ENCODE data around the gene CALHM1.
A peak's percentile ranks its signal among the peaks of the same experiment; 100 is the strongest.
"Not testable (repeated sequence)": the region's sequence is repeated elsewhere in the genome, so short reads cannot be mapped to it uniquely, and the experiment has no call there.

CALHM1 gene

DNA sequence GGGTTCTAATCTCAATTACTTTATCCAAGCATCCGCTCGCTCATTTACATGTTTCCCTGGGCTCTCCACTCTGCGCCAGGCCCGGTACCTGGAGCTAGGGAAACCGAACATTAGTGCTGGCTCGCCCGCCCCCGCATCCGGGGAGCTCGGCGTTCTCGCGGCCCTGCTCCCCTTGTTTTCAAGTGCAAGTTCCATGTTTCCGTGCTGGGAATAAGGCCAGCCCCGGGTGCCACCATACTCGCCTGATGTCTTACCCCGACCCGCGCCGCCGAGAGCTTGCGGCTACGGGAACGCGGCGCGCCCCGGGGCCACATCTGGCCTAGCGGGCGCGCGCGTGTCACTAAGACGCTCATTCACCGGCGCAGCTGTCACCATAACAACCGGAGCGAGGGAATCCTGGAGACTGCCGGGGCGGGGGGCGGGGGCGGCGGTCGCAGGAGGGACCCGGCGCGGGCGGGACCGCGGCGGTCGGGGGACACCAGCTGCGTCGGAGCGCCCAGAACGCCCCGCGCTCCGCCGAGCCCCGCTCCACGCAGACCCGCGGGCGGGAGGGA lies 34.7 kb upstream of the CALHM1 start, which contains the start of gene NEURL1:
Gene NEURL1 (plus strand): TSS at position 344 of the 554 bp plus-strand sequence. CDS start 683 bp downstream, outside the sequence.
- Mint-ChIP-seq H3K27me3 (peaks cover 54% of the 10 kb centered on the region), H3K36me3 (ENCODE audit: low read depth) (no peaks in the 10 kb centered on the region), H3K9me3 (no peaks in the 10 kb centered on the region), H3K4me1 (ENCODE audit: low read depth) (peaks cover 26% of the 10 kb centered on the region), H3K4me3 (peak within 1 kb of the TSS; percentile 76), H3K27ac (no peak within 1 kb of the TSS)

DNA sequence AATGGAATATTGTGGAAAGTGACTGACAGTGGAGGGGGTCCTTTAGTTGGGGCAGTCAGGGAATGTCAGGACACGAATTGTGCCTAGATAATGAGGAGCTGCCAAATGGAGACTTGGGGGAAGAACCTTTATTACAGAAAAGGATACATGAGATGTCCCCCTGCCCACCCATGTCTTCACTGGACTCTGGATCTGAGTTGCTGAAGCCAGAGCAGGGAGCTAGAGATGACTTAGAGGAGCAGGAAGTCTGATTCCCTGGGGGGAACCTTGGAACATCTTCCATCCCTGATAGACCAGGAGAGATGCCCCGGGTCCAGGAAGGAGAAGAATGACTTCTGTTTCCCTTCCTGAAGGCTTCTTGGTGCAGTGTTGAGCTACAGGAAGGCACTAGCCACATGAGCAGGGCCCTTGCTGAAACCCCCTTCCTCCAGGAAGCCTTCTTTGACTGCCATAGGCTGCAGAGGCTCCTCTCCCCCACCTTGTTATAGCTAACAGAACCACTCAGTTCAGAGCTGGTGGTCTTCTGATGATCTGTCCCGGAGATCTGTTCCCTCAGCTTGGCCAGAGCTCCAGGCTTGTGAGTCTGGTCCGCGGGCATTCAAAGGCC lies 34.1 kb upstream of the CALHM1 start:
- H3K9me3 Mint-ChIP-seq: no peaks in the 10 kb centered on the region
- H3K27ac Mint-ChIP-seq: no peak overlapping the region
- peaks cover 52% of the 10 kb centered on the region for H3K27me3 Mint-ChIP-seq
- peak overlapping the region; percentile 76 for H3K4me3 Mint-ChIP-seq
- H3K4me1 Mint-ChIP-seq (ENCODE audit: low read depth): peaks cover 26% of the 10 kb centered on the region
- no peaks in the 10 kb centered on the region for H3K36me3 Mint-ChIP-seq (ENCODE audit: low read depth)

DNA sequence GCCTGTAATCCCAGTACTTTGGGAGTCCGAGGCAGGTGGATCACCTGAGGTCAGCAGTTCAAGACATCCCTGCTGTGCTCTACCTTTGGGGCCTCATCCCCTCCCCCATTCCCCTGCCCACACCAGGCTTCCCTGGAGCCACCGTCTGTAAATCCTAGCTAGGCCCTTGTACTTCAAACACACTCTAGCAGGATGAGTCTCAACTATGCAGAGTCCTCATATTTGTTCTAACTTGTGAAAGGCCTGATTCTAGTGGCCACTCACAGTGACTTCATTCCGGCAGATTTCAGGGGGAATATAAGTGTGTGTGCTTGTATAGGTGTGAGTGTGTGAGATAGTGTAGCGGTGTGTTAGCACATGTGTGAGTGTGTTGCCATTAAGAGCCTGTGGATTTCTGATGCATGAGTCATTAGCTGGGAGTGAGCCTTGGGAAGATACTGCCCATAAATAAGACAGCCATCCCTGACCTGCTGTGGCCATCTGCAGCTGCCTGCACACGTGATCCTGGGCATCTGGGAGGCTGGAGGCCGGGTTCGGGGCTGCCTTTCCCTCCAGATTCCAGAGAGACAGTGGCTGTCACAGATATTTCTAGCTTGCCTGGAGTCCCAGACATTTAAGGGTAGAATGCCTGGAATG lies 33.1 kb upstream of the CALHM1 start:
- peaks cover 42% of the 10 kb centered on the region for H3K27me3 Mint-ChIP-seq
- H3K4me1 Mint-ChIP-seq (ENCODE audit: low read depth): peaks cover 26% of the 10 kb centered on the region
- no peak overlapping the region for H3K27ac Mint-ChIP-seq
- no peaks in the 10 kb centered on the region for H3K9me3 Mint-ChIP-seq
- H3K36me3 Mint-ChIP-seq (ENCODE audit: low read depth): no peaks in the 10 kb centered on the region
- no peak overlapping the region for H3K4me3 Mint-ChIP-seq

- Mint-ChIP-seq H3K36me3 (ENCODE audit: low read depth) (no peaks in the 10 kb centered on the region), H3K4me3 (no peak overlapping the region), H3K27me3 (peaks cover 36% of the 10 kb centered on the region), H3K4me1 (ENCODE audit: low read depth) (peaks cover 26% of the 10 kb centered on the region), H3K9me3 (no peaks in the 10 kb centered on the region), H3K27ac (no peak overlapping the region)
Observed at GRCh38 chr10:103490986-103491314, 32.2 kb upstream of the CALHM1 start.

DNA sequence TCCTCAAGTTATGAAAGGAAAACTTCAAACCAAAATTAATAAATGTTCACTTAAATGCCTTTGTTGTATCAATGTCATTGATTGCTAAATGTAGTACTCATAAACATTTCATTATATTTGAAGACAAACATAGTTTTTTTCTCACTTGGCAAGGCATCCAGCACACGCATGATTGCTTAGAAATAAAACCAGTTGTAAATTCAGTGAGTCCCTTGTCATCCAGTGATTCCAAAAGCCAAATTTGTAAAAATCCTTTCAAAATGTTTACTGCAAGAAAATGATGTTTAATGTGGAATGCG lies 28.7 kb upstream of the CALHM1 start:
- peaks cover 15% of the 10 kb centered on the region for H3K4me1 Mint-ChIP-seq (ENCODE audit: low read depth)
- H3K27me3 Mint-ChIP-seq: peaks cover 9% of the 10 kb centered on the region
- no peak overlapping the region for H3K27ac Mint-ChIP-seq
- no peaks in the 10 kb centered on the region for H3K36me3 Mint-ChIP-seq (ENCODE audit: low read depth)
- H3K9me3 Mint-ChIP-seq: no peaks in the 10 kb centered on the region
- no peak overlapping the region for H3K4me3 Mint-ChIP-seq

DNA sequence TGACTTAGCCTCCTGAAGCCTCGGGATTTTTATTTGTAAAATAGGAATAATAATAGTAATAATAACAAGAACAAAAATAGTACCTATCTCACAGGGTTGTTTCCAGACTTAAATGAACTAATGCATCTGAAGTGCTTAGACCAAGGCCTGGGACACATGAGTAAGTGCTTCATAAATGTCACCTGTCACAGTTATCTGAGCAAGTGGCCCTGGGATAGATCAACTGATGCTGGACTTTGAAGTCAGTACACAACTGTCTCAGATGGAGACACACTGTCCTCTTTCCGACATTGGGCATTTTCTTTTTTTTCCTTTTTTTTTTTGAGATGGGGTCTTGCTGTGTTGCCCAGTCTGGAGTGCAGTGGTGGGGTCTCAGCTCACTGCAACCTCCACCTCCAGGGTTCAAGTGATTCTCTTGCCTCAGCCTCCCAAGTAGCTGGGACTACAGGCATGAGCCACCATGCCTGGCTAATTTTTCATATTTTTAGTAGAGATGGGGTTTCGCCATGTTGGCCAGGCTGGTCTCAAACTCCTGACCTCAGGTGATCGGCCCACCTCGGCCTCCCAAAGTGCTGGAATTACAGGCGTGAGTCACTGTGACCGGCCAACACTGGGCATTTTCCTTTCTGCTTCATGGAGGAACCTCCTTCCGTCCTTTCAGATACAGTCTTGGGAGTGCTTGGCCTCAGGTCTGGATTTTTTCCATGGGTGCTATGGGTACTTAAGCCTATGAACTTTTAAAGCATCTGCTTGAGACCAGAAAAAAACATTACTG lies 28.1 kb upstream of the CALHM1 start:
- H3K27me3 Mint-ChIP-seq; H3K9me3 Mint-ChIP-seq; H3K27ac Mint-ChIP-seq; H3K4me3 Mint-ChIP-seq; H3K36me3 Mint-ChIP-seq (ENCODE audit: low read depth): not testable (repeated sequence)
- peaks cover 15% of the 10 kb centered on the region for H3K4me1 Mint-ChIP-seq (ENCODE audit: low read depth)

DNA sequence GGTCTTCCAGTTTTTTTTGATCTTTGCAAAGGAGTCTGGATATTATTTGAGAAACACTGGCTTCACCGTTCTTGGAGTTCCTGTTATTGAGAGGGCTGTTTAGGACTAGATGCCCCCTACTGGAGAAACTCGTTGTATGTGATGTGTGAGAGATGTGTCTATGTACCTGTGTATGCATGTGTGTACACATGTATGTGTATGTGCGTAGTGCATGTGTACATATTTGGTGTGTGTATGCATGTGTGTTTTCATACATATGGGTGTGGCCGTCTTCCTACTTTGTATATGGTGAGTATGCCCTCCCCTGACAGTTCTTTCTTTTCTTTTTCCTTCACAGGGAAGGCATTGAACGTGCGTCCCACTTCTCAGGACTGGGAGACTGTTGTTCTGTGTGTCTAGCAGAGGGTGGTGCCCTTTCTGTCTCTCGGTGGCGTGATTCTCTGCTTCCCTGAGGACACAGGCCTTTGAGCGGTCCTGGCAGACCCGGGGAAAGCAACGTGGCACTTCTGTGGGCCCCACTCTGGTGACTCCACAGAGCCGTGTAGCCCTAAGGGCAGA lies 23.4 kb upstream of the CALHM1 start:
- Mint-ChIP-seq H3K4me1 (ENCODE audit: low read depth) (no peaks in the 10 kb centered on the region), H3K36me3 (ENCODE audit: low read depth) (no peaks in the 10 kb centered on the region), H3K4me3 (no peak overlapping the region), H3K27me3 (no peaks in the 10 kb centered on the region), H3K9me3 (no peaks in the 10 kb centered on the region), H3K27ac (no peak overlapping the region)

- H3K27ac Mint-ChIP-seq: no peak overlapping the region
- H3K36me3 Mint-ChIP-seq (ENCODE audit: low read depth): no peaks in the 10 kb centered on the region
- no peaks in the 10 kb centered on the region for H3K4me1 Mint-ChIP-seq (ENCODE audit: low read depth)
- no peaks in the 10 kb centered on the region for H3K27me3 Mint-ChIP-seq
- no peak overlapping the region for H3K4me3 Mint-ChIP-seq
- no peaks in the 10 kb centered on the region for H3K9me3 Mint-ChIP-seq
Observed at GRCh38 chr10:103480521-103480920, 21.8 kb upstream of the CALHM1 start.

GRCh38 chr10:103479135-103479534 lies 20.4 kb upstream of the CALHM1 start, which contains the start of gene CALHM3:
TSS of gene CALHM3 (minus strand) at chr10:103479240. CDS start at chr10:103479032, 208 bp downstream.
- Mint-ChIP-seq H3K36me3 (ENCODE audit: low read depth) (no peaks in the 10 kb centered on the region), H3K27me3 (no peaks in the 10 kb centered on the region), H3K27ac (no peak within 1 kb of the TSS), H3K4me1 (ENCODE audit: low read depth) (no peaks in the 10 kb centered on the region), H3K4me3 (no peak within 1 kb of the TSS), H3K9me3 (no peaks in the 10 kb centered on the region)

GRCh38 chr10:103478671-103479070 lies 20.0 kb upstream of the CALHM1 start:
- Mint-ChIP-seq H3K27ac (no peak overlapping the region), H3K27me3 (no peaks in the 10 kb centered on the region), H3K4me1 (ENCODE audit: low read depth) (no peaks in the 10 kb centered on the region), H3K36me3 (ENCODE audit: low read depth) (no peaks in the 10 kb centered on the region), H3K9me3 (no peaks in the 10 kb centered on the region), H3K4me3 (no peak overlapping the region)

DNA sequence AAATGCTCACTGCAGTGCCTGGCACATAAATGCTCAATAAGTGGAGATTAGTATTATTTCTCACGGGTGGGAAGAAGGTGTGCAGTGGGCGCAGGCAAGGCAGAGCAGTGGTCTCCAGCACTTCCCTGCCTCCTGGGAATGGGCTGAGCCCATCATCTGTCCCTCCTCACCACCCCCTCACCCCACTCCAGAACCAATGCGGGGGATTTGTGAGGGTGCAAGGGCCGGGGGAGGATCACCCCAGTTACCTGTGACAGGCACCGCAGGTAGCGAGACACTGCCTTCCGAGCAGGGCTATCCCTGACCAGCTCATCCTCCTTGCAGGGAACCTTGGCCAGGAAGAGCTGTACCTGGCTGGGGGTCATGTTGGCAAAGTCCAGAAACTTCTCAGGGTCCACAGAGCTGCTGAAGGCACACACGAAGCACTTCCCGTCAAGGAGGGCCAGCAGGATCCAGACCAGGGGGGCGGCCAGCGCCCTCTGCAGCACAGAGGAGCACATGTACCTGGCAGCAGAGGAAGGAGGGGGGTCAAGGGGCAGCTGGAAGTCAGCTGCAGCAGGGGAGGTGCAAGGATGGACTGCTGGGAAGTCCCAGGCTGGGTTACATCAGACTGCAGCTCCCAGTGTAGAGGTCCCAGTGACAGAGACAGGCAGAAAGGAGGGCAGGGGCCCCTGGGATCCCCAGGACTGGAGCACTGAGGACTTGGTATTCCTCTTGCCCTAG lies 17.5 kb upstream of the CALHM1 start:
- Mint-ChIP-seq H3K27me3 (no peaks in the 10 kb centered on the region), H3K9me3 (no peaks in the 10 kb centered on the region), H3K27ac (no peak overlapping the region), H3K36me3 (ENCODE audit: low read depth) (no peaks in the 10 kb centered on the region), H3K4me1 (ENCODE audit: low read depth) (peaks cover 17% of the 10 kb centered on the region), H3K4me3 (no peak overlapping the region)

- Mint-ChIP-seq H3K36me3 (ENCODE audit: low read depth) (no peaks in the 10 kb centered on the region), H3K4me1 (ENCODE audit: low read depth) (peaks cover 24% of the 10 kb centered on the region), H3K27me3 (no peaks in the 10 kb centered on the region), H3K9me3 (no peaks in the 10 kb centered on the region), H3K4me3 (no peak overlapping the region), H3K27ac (no peak overlapping the region)
Observed at GRCh38 chr10:103475437-103475836, 16.7 kb upstream of the CALHM1 start.

GRCh38 chr10:103474077-103474476 lies 15.4 kb upstream of the CALHM1 start:
- no peaks in the 10 kb centered on the region for H3K9me3 Mint-ChIP-seq
- H3K27ac Mint-ChIP-seq: no peak overlapping the region
- peaks cover 34% of the 10 kb centered on the region for H3K4me1 Mint-ChIP-seq (ENCODE audit: low read depth)
- no peaks in the 10 kb centered on the region for H3K36me3 Mint-ChIP-seq (ENCODE audit: low read depth)
- H3K27me3 Mint-ChIP-seq: no peaks in the 10 kb centered on the region
- H3K4me3 Mint-ChIP-seq: no peak overlapping the region

DNA sequence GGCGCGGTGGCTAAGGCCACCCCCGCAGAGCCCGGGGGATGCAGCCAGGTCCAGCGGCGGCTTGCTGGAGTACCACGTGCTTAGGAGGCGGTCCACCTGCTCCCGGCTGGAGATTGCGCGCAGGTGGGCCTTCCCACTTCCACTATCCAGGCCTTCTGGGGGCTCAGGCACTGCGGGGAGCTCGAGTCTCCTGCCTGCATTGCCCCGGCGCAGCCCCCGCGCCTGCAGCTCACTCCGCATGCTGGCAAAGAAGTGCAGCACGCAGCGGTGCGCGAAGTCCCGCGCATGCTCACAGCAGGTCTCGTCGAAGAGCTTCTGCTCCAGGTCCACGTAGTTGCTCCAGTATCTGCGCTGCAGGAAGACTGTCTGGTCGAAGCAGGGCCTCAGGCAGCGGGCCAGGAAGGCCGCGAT lies 14.6 kb upstream of the CALHM1 start:
- H3K36me3 Mint-ChIP-seq (ENCODE audit: low read depth): no peaks in the 10 kb centered on the region
- no peak overlapping the region for H3K4me3 Mint-ChIP-seq
- no peaks in the 10 kb centered on the region for H3K27me3 Mint-ChIP-seq
- H3K27ac Mint-ChIP-seq: no peak overlapping the region
- H3K4me1 Mint-ChIP-seq (ENCODE audit: low read depth): peaks cover 34% of the 10 kb centered on the region
- no peaks in the 10 kb centered on the region for H3K9me3 Mint-ChIP-seq
